GM12878 (cell line): ENCODE results near the gene VTI1A.

Source experiments
- EZH2 ChIP-seq: IDR thresholded peaks from 2 replicates; pipeline ENCODE4 v1.6.1; 2012; ENCODE audit warnings: low read depth, mild to moderate bottlenecking, control low read depth, inconsistent platforms, low read length, borderline replicate concordance; ENCODE audit not compliant: control insufficient read depth
- JUND ChIP-seq: IDR thresholded peaks from 2 replicates; pipeline ENCODE4 v1.6.1; 2012; ENCODE audit warnings: low read depth, mild to moderate bottlenecking, low read length, improper control_type of control experiment, moderate library complexity
- MYC ChIP-seq: IDR thresholded peaks from 2 replicates; pipeline ENCODE4 v1.6.1; 2011; ENCODE audit warnings: mild to moderate bottlenecking, low read length, moderate library complexity, inconsistent platforms; ENCODE audit not compliant: insufficient read depth, insufficient replicate concordance, insufficient read length, severe bottlenecking
- NFYB ChIP-seq: IDR thresholded peaks from 2 replicates; pipeline ENCODE4 v1.6.1; 2011; ENCODE audit warnings: low read depth, mild to moderate bottlenecking, low read length, improper control_type of control experiment, moderate library complexity; ENCODE audit not compliant: insufficient read depth
- NR2F1 ChIP-seq: fragments of 450-650 bp; conservative IDR thresholded peaks from 2 replicates; pipeline ENCODE4 v1.6.1; 2017; ENCODE audit warnings: mild to moderate bottlenecking
- PML ChIP-seq: IDR thresholded peaks from 2 replicates; pipeline ENCODE4 v1.6.1; 2012; ENCODE audit warnings: low read length, inconsistent platforms
- POLR2A ChIP-seq: IDR thresholded peaks from 2 replicates; pipeline ENCODE4 v1.6.1; 2011; ENCODE audit warnings: low read depth, mild to moderate bottlenecking, low read length
- POLR2AphosphoS2 ChIP-seq: IDR thresholded peaks from 2 replicates; pipeline ENCODE4 v1.6.1; 2011; ENCODE audit warnings: low read depth, mild to moderate bottlenecking, low read length, improper control_type of control experiment, moderate library complexity
- RCOR1 ChIP-seq: conservative IDR thresholded peaks from 2 replicates; pipeline ENCODE4 v1.6.1; 2012; ENCODE audit warnings: low read depth, low read length, improper control_type of control experiment
- RFX5 ChIP-seq: IDR thresholded peaks from 2 replicates; pipeline ENCODE4 v1.6.1; 2011; ENCODE audit warnings: low read depth, low read length, improper control_type of control experiment
- STAT1 ChIP-seq: fragments of 450-650 bp; conservative IDR thresholded peaks from 2 replicates; pipeline ENCODE4 v1.6.1; 2014; ENCODE audit warnings: antibody characterized with exemption, mild to moderate bottlenecking
- TAF1 ChIP-seq: IDR thresholded peaks from 2 replicates; pipeline ENCODE4 v1.6.1; 2011; ENCODE audit warnings: mild to moderate bottlenecking, low read depth, low read length, borderline replicate concordance
- TF ChIP-seq, protein P1 (sequence below): IDR thresholded peaks from 2 replicates; pipeline ENCODE4 v1.6.1; 2011; ENCODE audit warnings: low read depth, low read length, improper control_type of control experiment, borderline replicate concordance
- TF ChIP-seq, protein P2 (sequence below), 3 experiments: IDR thresholded peaks in 2 of 3; conservative IDR thresholded peaks in 1 of 3; 2 replicates each; pipeline ENCODE4 v1.5.1; 2011; ENCODE audit warnings: low read depth in 3 of 3, low read length in 3 of 3, mild to moderate bottlenecking in 3 of 3, control low read depth in 2 of 3, moderate library complexity in 2 of 3, inconsistent platforms in 1 of 3, mixed read lengths in 1 of 3; ENCODE audit not compliant: control insufficient read depth in 2 of 3, insufficient read depth in 1 of 3; ENCODE audit errors: extremely low read depth in 1 of 3

DNA sequence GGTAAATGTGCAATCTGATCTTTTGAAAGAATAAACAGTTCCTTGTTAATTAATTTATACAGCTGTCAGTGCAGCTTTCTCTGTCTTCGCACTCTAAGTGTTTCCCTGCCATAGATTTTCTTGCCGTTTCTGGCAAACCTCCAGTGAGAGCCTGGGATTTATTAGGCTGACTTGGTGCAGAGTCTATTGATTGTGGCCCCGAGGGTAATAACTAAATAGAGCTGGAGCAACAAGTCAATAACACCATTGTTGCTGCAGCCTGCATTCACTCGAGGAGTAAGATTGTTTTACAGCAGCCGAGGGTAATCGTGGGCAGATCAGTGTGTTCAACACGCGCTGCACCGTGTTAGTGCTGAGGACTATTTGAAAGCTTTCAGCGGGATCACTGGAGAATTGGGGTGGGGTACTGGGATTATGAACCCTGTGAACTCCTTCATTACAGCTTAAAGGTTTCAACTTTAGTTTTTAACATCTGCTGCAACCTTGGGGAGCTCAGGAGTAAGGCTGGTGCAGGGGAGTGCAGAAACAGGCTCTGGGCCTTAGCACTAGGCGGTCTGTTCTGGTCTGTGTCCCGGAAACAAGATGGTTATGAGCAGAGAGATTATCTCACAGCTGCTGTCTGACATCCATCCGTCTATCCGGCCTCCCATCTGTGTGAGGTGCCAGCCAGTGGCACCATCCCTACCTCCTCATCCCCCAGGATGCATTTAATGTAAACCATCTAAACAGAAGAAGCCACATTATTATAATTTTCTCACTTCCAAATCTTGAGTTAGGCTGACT, 329.1 kb downstream of the VTI1A start:
- no peak for TF ChIP-seq NFYB
- TF ChIP-seq, protein P1, sequence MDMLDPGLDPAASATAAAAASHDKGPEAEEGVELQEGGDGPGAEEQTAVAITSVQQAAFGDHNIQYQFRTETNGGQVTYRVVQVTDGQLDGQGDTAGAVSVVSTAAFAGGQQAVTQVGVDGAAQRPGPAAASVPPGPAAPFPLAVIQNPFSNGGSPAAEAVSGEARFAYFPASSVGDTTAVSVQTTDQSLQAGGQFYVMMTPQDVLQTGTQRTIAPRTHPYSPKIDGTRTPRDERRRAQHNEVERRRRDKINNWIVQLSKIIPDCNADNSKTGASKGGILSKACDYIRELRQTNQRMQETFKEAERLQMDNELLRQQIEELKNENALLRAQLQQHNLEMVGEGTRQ = no peak
- TF ChIP-seq NR2F1 = no peak
- no peak for TF ChIP-seq STAT1
- TF ChIP-seq, protein P2, sequence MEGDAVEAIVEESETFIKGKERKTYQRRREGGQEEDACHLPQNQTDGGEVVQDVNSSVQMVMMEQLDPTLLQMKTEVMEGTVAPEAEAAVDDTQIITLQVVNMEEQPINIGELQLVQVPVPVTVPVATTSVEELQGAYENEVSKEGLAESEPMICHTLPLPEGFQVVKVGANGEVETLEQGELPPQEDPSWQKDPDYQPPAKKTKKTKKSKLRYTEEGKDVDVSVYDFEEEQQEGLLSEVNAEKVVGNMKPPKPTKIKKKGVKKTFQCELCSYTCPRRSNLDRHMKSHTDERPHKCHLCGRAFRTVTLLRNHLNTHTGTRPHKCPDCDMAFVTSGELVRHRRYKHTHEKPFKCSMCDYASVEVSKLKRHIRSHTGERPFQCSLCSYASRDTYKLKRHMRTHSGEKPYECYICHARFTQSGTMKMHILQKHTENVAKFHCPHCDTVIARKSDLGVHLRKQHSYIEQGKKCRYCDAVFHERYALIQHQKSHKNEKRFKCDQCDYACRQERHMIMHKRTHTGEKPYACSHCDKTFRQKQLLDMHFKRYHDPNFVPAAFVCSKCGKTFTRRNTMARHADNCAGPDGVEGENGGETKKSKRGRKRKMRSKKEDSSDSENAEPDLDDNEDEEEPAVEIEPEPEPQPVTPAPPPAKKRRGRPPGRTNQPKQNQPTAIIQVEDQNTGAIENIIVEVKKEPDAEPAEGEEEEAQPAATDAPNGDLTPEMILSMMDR (IDR thresholded peaks at IDR 0.05 in 2 of 3, conservative IDR thresholded peaks at IDR 0.05 in 1 of 3; ENCODE audit: control insufficient read depth in 2 of 3, extremely low read depth in 1 of 3, insufficient read depth in 1 of 3, low read depth in 3 of 3, low read length in 3 of 3) = no peak
- no peak for TF ChIP-seq PML
- no peak for TF ChIP-seq MYC
- no peak for TF ChIP-seq POLR2AphosphoS2
- TF ChIP-seq JUND = no peak
- TF ChIP-seq TAF1 = no peak
- no peak for TF ChIP-seq POLR2A
- TF ChIP-seq RCOR1 = no peak
- TF ChIP-seq EZH2 = no peak
- no peak for TF ChIP-seq RFX5
